Loucy (cell line): ENCODE results near the gene GJB3.

Experiments used
- H2AFZ ChIP-seq: fragments of 200-600 bp; sonication (generic); 2 replicates; pipeline ENCODE4 v1.6.0; 2016; ENCODE audit warnings: antibody characterized with exemption, mild to moderate bottlenecking, low read length, moderate library complexity
- H3F3A ChIP-seq: fragments of 200-600 bp; 2 replicates; pipeline ENCODE4 v1.6.0; 2016; ENCODE audit warnings: antibody characterized with exemption, low read depth, mild to moderate bottlenecking
- H3K27me3 ChIP-seq: fragments of 200-600 bp; sonication (generic); 2 replicates; pipeline ENCODE4 v1.6.1; 2014; ENCODE audit warnings: low read length, mild to moderate bottlenecking; ENCODE audit not compliant: insufficient read depth, poor library complexity, severe bottlenecking
- H3K36me3 ChIP-seq: fragments of 200-600 bp; sonication (generic); 2 replicates; pipeline ENCODE4 v1.6.1; 2016; ENCODE audit warnings: low read length; ENCODE audit not compliant: insufficient read depth
- H3K4me1 ChIP-seq: fragments of 200-600 bp; sonication (generic); 2 replicates; pipeline ENCODE4 v1.5.1; 2014; ENCODE audit warnings: low read length, mild to moderate bottlenecking; ENCODE audit not compliant: insufficient read depth, poor library complexity, severe bottlenecking
- H3K4me2 ChIP-seq: fragments of 200-600 bp; sonication (generic); 2 replicates; pipeline ENCODE4 v1.6.0; 2014; ENCODE audit warnings: antibody characterized with exemption, low read length, low read depth, mild to moderate bottlenecking; ENCODE audit not compliant: poor library complexity, severe bottlenecking
- H3K4me3 ChIP-seq: fragments of 200-600 bp; sonication (generic); 2 replicates; pipeline ENCODE4 v1.5.1; 2014; ENCODE audit warnings: low read length, mild to moderate bottlenecking, mixed read lengths; ENCODE audit not compliant: poor library complexity, severe bottlenecking
- H3K79me2 ChIP-seq: fragments of 200-600 bp; sonication (generic); 2 replicates; pipeline ENCODE4 v1.6.1; 2014; ENCODE audit warnings: low read length; ENCODE audit not compliant: insufficient read depth
- H3K9ac ChIP-seq: fragments of 200-600 bp; sonication (generic); 2 replicates; pipeline ENCODE4 v1.6.0; 2014; ENCODE audit warnings: mild to moderate bottlenecking, low read depth, low read length, moderate library complexity; ENCODE audit not compliant: poor library complexity, severe bottlenecking
- H3K9me2 ChIP-seq: fragments of 200-600 bp; sonication (generic); replicated peaks from 2 replicates; pipeline ENCODE4 v1.6.1; 2016; ENCODE audit warnings: low read depth, low read length, mixed read lengths
- H3K9me3 ChIP-seq: fragments of 200-600 bp; sonication (generic); 2 replicates; pipeline ENCODE4 v1.6.1; 2014; ENCODE audit warnings: mild to moderate bottlenecking, antibody characterized with exemption, low read length, low read depth; ENCODE audit not compliant: insufficient read depth
- H4K20me1 ChIP-seq: fragments of 200-600 bp; sonication (generic); 2 replicates; pipeline ENCODE4 v1.6.0; 2014; ENCODE audit warnings: antibody characterized with exemption, low read length, mild to moderate bottlenecking; ENCODE audit not compliant: insufficient read depth, poor library complexity, severe bottlenecking
- CTCF ChIP-seq: fragments of 200-600 bp; sonication (generic); conservative IDR thresholded peaks from 2 replicates; pipeline ENCODE4 v1.5.1; 2014; ENCODE audit warnings: mild to moderate bottlenecking, antibody characterized with exemption, low read length
- EZH2phosphoT487 ChIP-seq: fragments of 200-600 bp; IDR thresholded peaks from 2 replicates; pipeline ENCODE4 v1.6.1; 2018; ENCODE audit warnings: antibody characterized with exemption, mild to moderate bottlenecking, moderate library complexity, borderline replicate concordance

The GJB3 gene

DNA sequence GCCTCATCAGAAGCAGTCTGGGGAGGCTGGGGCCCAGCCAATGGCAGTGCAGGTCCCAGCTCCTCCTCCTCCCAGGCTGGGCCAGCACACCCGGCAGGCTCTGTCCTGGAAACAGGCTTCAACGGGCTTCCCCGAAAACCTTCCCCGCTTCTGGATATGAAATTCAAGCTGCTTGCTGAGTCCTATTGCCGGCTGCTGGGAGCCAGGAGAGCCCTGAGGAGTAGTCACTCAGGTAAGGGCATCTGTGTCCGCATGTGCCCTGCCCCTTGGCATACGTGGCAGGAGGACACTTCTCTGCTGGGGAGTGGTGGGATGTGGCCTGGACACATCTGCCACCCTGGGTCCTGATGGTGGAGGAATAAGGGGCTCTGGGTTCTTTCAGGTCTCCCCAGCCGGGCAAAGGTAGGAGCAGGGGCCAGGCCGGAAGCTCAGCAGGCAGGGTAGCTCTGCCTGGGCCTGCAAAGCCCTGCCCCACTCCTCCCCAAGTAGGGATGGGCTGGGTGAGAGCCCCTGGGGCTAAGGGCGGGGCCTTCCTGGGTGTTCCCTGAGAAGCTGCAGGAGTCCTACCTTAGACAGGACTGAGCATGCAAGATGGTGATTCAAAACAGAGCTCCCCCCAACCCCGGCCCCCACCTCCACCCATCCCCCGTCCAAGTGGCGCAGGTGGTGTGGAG, 25.9 kb upstream of the GJB3 start, which contains the start of gene GJB5:
GJB5 (plus strand) TSS at position 84 of the 674 bp plus-strand sequence. CDS start 2,284 bp downstream, outside the sequence.
- H3K79me2 ChIP-seq, result no peaks in the 10 kb centered on the region
- no peaks in the 10 kb centered on the region for H3K27me3 ChIP-seq
- H3K4me2 ChIP-seq, result no peak within 1 kb of the TSS
- no peaks in the 10 kb centered on the region for H4K20me1 ChIP-seq
- H3K9me3 ChIP-seq, result no peaks in the 10 kb centered on the region
- H3F3A ChIP-seq, result no peaks in the 10 kb centered on the region
- H3K36me3 ChIP-seq, result no peaks in the 10 kb centered on the region
- H3K4me3 ChIP-seq, result no peak within 1 kb of the TSS
- H2AFZ ChIP-seq, result no peak within 1 kb of the TSS
- TF ChIP-seq EZH2phosphoT487 (no peak), CTCF (no peak)
- H3K9ac ChIP-seq, result no peak within 1 kb of the TSS
- H3K9me2 ChIP-seq, result no peaks in the 10 kb centered on the region
- H3K4me1 ChIP-seq, result no peaks in the 10 kb centered on the region

GRCh38 chr1:34755961-34756360, 25.1 kb upstream of the GJB3 start:
- no peaks in the 10 kb centered on the region for H3K79me2 ChIP-seq
- no peak overlapping the region for H3K9ac ChIP-seq

GRCh38 chr1:34757386-34757785, 23.6 kb upstream of the GJB3 start:
- Histone ChIP-seq H3K9me3 (no peaks in the 10 kb centered on the region), H3K36me3 (no peaks in the 10 kb centered on the region), H3K79me2 (no peaks in the 10 kb centered on the region), H3K9me2 (no peaks in the 10 kb centered on the region), H3K4me2 (no peak overlapping the region), H3K27me3 (no peaks in the 10 kb centered on the region), H4K20me1 (no peaks in the 10 kb centered on the region), H2AFZ (no peak overlapping the region), H3K4me3 (no peak overlapping the region), H3K9ac (no peak overlapping the region), H3K4me1 (no peaks in the 10 kb centered on the region), H3F3A (no peaks in the 10 kb centered on the region)
- TF ChIP-seq EZH2phosphoT487 (no peak), CTCF (no peak)

More at GRCh38 chr1:34755961-34756360, 25.1 kb upstream of the GJB3 start:
- H3K9me2 ChIP-seq, result no peaks in the 10 kb centered on the region
- H4K20me1 ChIP-seq, result no peaks in the 10 kb centered on the region
- no peaks in the 10 kb centered on the region for H3F3A ChIP-seq
- no peaks in the 10 kb centered on the region for H3K27me3 ChIP-seq
- TF ChIP-seq EZH2phosphoT487 (no peak), CTCF (no peak)
- no peaks in the 10 kb centered on the region for H3K36me3 ChIP-seq
- H3K4me2 ChIP-seq, result no peak overlapping the region
- no peaks in the 10 kb centered on the region for H3K4me1 ChIP-seq
- no peaks in the 10 kb centered on the region for H3K9me3 ChIP-seq
- H2AFZ ChIP-seq, result no peak overlapping the region
- no peak overlapping the region for H3K4me3 ChIP-seq
